HG02798 (cell line): ENCODE results near the gene MTA1.

Experiments used
- ATAC-seq: cut with Tn5 transposase; IDR thresholded peaks from one replicate; pipeline ENCODE4 v1.9.1; 2021; ENCODE audit warnings: mild to moderate bottlenecking; ENCODE audit not compliant: unreplicated experiment, poor library complexity

Gene MTA1

DNA sequence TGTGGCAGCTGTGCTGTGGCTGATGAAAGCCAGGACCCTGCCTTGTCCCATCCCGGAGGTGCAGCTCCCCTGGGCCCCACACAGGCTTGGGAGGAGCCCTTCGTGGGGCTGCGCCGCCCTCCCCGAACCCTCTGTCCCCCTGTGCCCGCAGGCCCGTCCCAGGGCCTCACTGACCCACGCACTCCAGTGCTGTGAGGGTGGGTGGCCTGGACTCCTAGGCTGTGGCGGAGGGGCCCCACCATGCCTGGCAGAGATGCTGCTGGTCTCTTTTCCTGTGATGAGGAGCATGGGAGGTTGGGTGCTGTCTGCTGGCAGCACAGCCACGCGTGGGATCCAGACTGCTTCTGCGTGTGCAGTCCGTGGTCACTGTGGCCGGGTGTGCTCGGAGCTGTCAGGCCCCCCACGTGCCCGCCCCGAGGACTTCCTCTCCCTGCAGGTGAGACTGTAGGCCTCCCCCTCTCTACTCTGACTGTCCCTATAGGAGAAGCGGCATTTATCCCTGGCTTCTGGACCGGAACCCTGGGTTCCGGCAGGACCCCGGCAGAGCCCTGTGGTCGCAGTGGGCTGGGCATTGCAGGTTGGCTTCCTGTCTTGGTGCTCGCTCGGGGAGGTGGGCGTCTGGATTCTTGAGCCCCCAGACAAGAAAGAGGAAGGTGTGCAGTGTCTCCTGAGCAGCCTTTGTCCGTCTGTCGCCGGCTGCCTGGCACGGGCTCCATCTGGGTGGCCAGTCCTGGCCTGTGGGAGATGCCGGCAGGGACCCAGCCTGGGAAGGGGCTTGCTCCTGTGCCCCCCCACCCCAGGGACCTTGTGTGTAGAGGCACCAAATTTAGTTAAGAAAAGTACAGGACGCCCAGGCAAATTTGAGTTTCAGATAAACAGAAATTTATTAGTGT is 2.3 kb downstream of the MTA1 start:
- ATAC-seq = no peak

- ATAC-seq = no peak
Measured at GRCh38 chr14:105422695-105423487, 3.3 kb downstream of the MTA1 start.

- ATAC-seq = no peak
Measured at GRCh38 chr14:105423488-105424195, 4.0 kb downstream of the MTA1 start.

- ATAC-seq = no peak
Measured at GRCh38 chr14:105424861-105425260, 5.2 kb downstream of the MTA1 start.

- no peak for ATAC-seq
Measured at GRCh38 chr14:105425823-105426247, 6.2 kb downstream of the MTA1 start.

DNA sequence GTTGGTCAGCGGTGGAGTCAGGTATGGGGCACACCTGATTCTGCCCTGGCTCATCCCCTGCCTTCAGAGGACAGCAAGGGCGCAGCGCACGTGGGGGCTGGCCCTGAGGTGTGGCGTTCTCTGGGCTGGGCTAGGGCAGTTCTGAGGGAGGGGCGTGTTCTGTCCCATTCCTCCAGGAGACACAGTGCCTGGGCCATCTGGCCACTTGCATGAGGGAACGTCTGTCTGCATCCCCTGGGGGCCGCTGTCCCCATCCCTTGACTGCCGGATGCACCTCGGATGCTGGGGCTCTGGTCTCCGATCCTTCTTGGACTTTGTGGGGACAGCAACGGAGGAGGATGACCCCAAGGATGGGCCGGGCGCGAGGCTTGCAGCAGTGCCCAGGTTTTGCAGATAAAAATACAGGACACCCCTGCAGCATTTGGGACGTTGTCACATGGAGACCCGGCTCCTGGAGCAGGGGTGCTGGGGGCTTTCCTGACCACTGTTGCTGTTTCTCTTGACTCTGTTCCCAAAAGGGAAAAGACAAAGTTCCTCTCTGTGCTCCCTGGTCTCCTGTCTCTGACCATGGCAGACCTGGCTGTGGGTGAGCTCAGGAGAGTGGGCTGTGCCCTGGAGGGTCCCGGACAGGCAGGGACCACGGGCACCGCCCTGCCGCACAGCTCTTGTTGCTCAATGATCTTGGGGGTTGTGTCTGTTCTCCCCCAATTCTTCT is 6.9 kb downstream of the MTA1 start:
- no peak for ATAC-seq

DNA sequence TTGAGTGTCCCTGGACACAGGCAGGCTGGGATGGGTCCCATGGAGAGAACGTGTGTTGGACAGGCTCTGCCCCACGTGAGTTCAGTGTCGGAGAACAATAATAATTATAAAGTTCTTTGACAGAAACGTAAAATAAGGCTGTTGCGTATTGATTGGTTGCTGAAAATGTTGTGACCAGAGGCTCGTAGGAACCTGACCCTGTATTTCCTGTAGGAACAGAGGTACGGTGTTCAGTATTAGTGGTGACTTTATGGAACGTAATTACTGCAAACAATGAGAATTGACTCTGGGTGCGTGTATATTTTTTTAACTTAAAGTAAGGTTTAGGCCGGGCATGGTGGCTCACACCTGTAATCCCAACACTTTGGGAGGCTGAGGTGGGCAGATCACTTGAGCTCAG is 7.8 kb downstream of the MTA1 start:
- ATAC-seq = no peak

DNA sequence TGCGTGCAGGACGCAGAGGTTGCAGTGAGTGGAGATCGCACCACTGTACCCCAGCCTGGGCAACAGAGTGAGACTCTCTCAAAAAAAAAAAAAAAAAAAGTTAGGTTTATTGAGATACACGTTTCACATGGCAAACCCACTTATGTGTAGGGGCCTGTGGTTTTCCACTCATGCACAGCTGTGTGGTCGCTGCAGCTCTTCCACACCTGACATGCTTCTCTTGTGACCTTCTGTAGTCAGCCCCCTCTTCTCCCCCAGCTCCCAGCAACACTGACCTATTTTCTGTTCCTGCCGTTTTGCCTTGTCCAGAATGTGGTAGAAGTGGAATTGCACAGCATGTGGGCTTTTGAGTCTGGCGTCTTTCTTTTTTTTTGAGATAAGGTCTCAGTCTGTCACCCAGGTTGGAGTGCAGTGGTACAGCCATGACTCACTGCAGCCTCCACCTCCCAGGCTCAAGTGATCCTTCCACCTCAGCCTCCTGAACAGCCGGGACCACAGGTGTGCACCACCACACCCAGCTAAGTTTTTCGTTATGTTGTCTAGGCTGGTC is 8.4 kb downstream of the MTA1 start:
- ATAC-seq = no peak

DNA sequence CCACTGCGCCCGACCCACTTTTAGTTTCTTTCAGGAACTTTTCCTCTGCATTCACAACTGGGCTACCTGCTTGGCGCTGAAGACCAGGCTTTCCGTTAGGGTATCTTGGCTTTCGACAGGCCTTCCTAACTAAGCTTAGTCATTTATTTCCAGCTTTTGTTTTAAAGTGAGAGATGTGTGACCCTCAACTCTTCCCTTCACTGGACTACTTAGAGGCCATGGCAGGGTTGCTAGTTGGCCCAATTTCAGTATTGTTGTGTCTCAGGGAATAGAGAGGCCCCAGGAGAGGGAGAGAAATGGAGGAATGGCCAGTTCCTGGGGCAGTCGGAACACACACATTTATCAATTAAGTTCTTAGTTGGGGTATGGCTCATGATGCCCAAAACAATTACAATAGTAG is 10.4 kb downstream of the MTA1 start:
- ATAC-seq = no peak

GRCh38 chr14:105430565-105430964 is 10.9 kb downstream of the MTA1 start:
- no peak for ATAC-seq

GRCh38 chr14:105431256-105431655 is 11.6 kb downstream of the MTA1 start:
- no peak for ATAC-seq

GRCh38 chr14:105432657-105433056 is 13.0 kb downstream of the MTA1 start:
- no peak for ATAC-seq

DNA sequence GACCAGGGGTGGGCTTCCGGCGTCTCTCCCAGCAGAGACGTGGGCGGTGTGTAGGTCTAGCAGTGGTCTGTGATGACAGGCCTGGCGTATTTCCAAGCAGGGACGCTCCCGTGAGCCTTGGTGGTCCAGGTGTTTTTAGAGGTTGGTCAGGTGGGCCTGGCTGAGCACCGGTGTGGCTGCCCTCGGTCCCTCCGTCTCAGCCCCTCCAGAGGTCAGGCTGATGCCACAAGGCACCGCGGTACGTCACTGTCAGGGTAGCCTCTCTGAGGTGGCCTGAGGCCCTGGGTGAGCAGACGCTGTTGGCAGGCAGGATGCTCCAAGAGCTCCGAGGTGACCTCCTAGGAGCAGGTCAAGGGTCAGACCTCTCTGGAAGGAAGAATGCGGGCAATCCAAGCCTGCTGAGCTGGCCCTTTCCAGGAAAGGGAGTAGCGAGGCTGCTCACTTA is 13.6 kb downstream of the MTA1 start:
- no peak for ATAC-seq

- no peak for ATAC-seq
Measured at GRCh38 chr14:105436402-105436801, 16.8 kb downstream of the MTA1 start.

DNA sequence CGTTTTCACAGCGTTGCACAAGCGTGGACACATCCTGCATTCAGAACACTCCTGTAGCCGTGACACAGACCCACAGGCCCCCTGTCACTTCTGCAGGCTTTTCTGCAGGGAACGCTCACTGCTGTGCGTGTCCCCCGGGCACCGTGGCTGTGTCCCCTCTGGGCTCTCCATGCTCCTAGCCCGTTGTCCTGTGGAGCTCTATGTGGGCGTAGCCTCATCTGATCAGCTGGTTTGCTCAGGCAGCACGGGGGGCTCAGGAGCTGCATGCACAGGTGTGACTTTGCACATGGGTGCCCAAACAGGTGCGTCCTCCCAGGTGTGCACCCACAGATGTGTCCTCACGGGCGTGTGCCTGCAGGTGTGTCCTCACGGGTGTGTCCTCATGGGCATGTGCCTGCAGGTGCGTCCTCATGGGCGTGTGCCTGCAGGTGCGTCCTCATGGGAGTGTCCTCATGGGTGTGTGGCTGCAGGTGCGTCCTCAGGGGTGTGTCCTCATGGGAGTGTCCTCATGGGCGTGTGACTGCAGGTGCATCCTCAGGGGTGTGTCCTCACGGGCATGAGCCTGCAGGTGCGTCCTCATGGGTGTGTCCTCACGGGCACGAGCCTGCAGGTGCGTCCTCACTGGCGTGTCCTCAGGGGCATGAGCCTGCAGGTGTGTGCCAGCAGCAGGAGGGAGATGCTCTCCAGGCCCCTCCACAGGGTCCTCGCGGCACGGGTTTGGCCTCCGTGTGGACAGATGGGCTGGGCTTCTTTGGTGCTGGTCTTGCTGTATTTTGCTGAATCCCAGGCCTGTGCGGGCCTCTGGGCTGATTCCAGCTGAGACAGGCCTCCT is 17.5 kb downstream of the MTA1 start:
- ATAC-seq = no peak

GRCh38 chr14:105437723-105438500 is 18.3 kb downstream of the MTA1 start:
- ATAC-seq = no peak

GRCh38 chr14:105439179-105439578 is 19.6 kb downstream of the MTA1 start:
- no peak for ATAC-seq
